HUDEP-2 (cell line): ENCODE data around the gene PATE2.
A peak's percentile ranks its signal among the peaks of the same experiment; 100 is the strongest.

ENCODE experiments used
- DNase-seq, 76 experiments: peaks; one replicate each; lab custom pipeline; 2025; ENCODE audit not compliant: unreplicated experiment in 76 of 76; lab: John Stamatoyannopoulos, UW

PATE2 gene

GRCh38 chr11:125778728-125779127 lies at the start of gene PATE2:
Gene PATE2 (minus strand): TSS chr11:125778828. CDS start chr11:125778773, 55 bp downstream.
- DNase-seq = no peak

GRCh38 chr11:125807909-125808308 lies 29.3 kb upstream of the PATE2 start:
- no peak for DNase-seq

GRCh38 chr11:125802387-125802786 lies 23.8 kb upstream of the PATE2 start:
- DNase-seq = no peak

GRCh38 chr11:125799808-125800207 lies 21.2 kb upstream of the PATE2 start:
- DNase-seq = no peak

- no peak for DNase-seq
These were observed 19.0 kb upstream of the PATE2 start for GRCh38 chr11:125797641-125798040.

- DNase-seq = no peak
These were observed 12.2 kb upstream of the PATE2 start for GRCh38 chr11:125790825-125791224.

GRCh38 chr11:125787827-125788226 lies 9.2 kb upstream of the PATE2 start, which contains the start of gene PATE3:
Gene PATE3 (plus strand): TSS chr11:125788127. CDS start chr11:125788152, 25 bp downstream.
- DNase-seq = no peak

- no peak for DNase-seq
These were observed 6.0 kb upstream of the PATE2 start for GRCh38 chr11:125784678-125785077.

GRCh38 chr11:125777309-125777708 lies 1.3 kb downstream of the PATE2 start:
- no peak for DNase-seq

- DNase-seq = no peak
These were observed 5.1 kb downstream of the PATE2 start for GRCh38 chr11:125773516-125773915.

- DNase-seq = no peak
These were observed 5.7 kb downstream of the PATE2 start for GRCh38 chr11:125772834-125773505.

GRCh38 chr11:125770583-125770982 lies 8.0 kb downstream of the PATE2 start:
- DNase-seq = no peak

- DNase-seq = peak in 1 of 76 experiments; percentile 1
These were observed 10.1 kb downstream of the PATE2 start for GRCh38 chr11:125768336-125769046.

GRCh38 chr11:125766251-125766650 lies 12.4 kb downstream of the PATE2 start:
- DNase-seq = no peak

- no peak for DNase-seq
These were observed 15.1 kb downstream of the PATE2 start for GRCh38 chr11:125763483-125763882.

- no peak for DNase-seq
These were observed 16.2 kb downstream of the PATE2 start for GRCh38 chr11:125762445-125762844.

- DNase-seq = no peak
These were observed 22.6 kb downstream of the PATE2 start for GRCh38 chr11:125756050-125756449.

GRCh38 chr11:125750629-125751028 lies 28.0 kb downstream of the PATE2 start:
- DNase-seq = no peak

- DNase-seq = no peak
These were observed 32.6 kb downstream of the PATE2 start, which contains the start of gene PATE1 for GRCh38 chr11:125745979-125746378. Gene PATE1 (plus strand): TSS chr11:125746279. CDS start chr11:125746305, 26 bp downstream.

GRCh38 chr11:125743681-125744080 lies 34.9 kb downstream of the PATE2 start:
- DNase-seq = no peak

- no peak for DNase-seq
These were observed 38.0 kb downstream of the PATE2 start for GRCh38 chr11:125740617-125741016.

- DNase-seq = no peak
These were observed 49.7 kb downstream of the PATE2 start for GRCh38 chr11:125728969-125729368.
